Stimulated activated naive CD8-positive, alpha-beta T cell treated with anti-CD3 and anti-CD28 coated beads, Interleukin-15, amount 100 ng/mL, for 72 hours (primary cell): Measurements from ENCODE around the gene CCDC92.
A peak's percentile ranks its signal among the peaks of the same experiment; 100 is the strongest.

ENCODE experiments used
- ATAC-seq: fragments of 150-1000 bp; cut with Tn5 transposase; 2 replicates; pipeline ENCODE4 v1.10.0; 2021; ENCODE audit warnings: mild to moderate bottlenecking, moderate library complexity
- DNase-seq, 2 donors: peaks; one replicate each; pipeline ENCODE4 v3.0.0; 2021 to 2022
- H3K27ac Mint-ChIP-seq, 2 donors: one replicate each; pipeline ENCODE4 v1.8.0; 2022; ENCODE audit warnings: mild to moderate bottlenecking in 2 of 2, mixed read lengths in 2 of 2, moderate library complexity in 2 of 2
- H3K27me3 Mint-ChIP-seq: one replicate; pipeline ENCODE4 v1.8.0; 2022; ENCODE audit warnings: mixed read lengths
- H3K4me1 Mint-ChIP-seq: one replicate; pipeline ENCODE4 v1.8.0; 2022; ENCODE audit warnings: mild to moderate bottlenecking, mixed read lengths
- H3K4me3 Mint-ChIP-seq, 2 donors: one replicate each; pipeline ENCODE4 v1.8.0; 2022; ENCODE audit warnings: mild to moderate bottlenecking in 2 of 2, mixed read lengths in 2 of 2, moderate library complexity in 1 of 2
- H3K9me3 Mint-ChIP-seq, 2 donors: one replicate each; pipeline ENCODE4 v1.8.0; 2022; ENCODE audit warnings: mixed read lengths in 2 of 2

CCDC92 gene

DNA sequence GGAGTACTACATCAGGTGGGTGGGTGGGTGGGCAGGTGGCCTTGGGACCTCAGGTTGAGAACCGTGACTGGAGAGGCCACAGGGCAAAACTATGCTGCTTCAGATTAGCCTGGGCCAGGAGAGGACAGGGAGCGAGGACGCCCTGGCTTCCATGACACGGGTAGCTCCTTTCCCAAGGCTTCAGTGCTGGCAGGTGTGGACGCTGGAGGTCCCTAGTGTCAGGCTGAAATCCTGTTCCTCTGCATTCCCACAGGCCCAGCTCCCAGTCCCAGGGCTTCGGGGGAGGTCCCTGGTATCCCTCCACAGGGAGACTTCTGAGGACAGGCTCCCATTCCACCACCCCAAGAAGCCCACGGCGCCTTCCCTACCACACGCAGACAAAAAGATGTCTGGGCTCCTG is 31.6 kb downstream of the CCDC92 start:
- H3K27me3 Mint-ChIP-seq, result no peaks in the 10 kb centered on the region
- H3K4me1 Mint-ChIP-seq, result peaks cover 31% of the 10 kb centered on the region
- ATAC-seq (no peak), DNase-seq (no peak)
- H3K27ac Mint-ChIP-seq, result no peak overlapping the region
- H3K9me3 Mint-ChIP-seq, result no peaks in the 10 kb centered on the region
- no peak overlapping the region for H3K4me3 Mint-ChIP-seq

DNA sequence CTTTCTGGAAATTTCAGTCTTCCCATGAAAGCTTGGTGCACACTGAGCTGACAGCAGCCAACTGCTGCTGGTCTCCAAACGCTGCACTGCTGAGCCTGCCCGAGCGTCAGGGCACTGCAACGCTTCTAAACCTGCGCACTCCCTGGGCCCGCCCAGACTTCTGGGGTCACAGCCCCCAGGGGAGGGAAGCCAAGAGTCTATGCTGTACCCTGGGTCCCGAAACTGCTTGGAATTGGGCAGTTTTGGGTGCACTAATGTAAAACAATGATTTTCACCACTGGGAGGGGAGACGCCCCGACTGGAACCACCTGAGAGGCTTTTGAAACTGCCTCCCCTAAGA is 32.0 kb downstream of the CCDC92 start:
- no peaks in the 10 kb centered on the region for H3K9me3 Mint-ChIP-seq
- no peaks in the 10 kb centered on the region for H3K27me3 Mint-ChIP-seq
- H3K27ac Mint-ChIP-seq, result no peak overlapping the region
- H3K4me3 Mint-ChIP-seq, result no peak overlapping the region
- no peak for DNase-seq
- peaks cover 31% of the 10 kb centered on the region for H3K4me1 Mint-ChIP-seq
- ATAC-seq, result no peak

DNA sequence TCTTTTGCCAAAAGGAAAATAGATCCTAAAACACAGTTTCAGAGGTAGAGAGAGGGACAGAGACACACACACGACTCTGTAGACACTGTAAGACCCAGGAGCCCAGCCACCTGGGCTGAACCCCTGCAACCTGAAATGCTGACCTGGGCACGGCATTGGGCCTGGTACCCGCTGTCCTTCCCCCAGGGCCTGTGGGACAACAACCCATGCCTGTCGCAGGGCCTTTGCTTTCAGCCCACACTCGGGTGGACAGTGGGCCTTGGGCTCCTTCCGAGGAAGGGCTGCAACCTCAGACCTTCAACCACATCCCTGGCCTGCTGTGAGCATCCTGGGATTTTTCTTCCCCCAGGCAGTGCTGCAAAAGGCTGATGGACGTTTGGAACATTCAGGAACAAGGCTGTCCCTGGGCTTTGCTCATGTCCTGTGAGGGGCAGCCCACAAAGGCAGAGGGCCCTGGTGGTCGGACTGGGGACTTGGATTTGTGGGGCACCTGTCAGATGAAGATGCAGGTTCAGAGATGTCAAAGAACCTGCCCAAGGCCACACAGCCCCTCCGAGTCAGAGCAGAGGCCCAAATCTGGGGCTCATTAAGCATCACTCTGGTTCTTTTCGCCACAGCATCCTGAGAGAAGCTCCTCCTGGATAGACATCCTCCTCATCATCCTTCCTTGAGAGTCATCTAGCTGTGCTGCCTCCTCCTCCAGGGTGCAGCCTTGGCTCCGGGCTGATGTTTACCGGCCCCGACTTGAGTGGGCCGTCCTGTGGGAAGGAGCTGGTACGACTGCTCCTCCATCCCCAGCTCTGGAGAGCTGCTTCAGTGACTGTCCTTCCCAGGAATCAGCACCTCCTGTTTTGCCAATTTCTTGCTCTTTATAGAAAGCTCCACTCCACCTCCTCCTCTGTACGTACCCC is 32.7 kb downstream of the CCDC92 start:
- Mint-ChIP-seq H3K9me3 (no peaks in the 10 kb centered on the region), H3K27me3 (no peaks in the 10 kb centered on the region), H3K27ac (no peak overlapping the region), H3K4me1 (peaks cover 31% of the 10 kb centered on the region), H3K4me3 (no peak overlapping the region)
- DNase-seq (no peak), ATAC-seq (no peak)

- no peaks in the 10 kb centered on the region for H3K27me3 Mint-ChIP-seq
- no peaks in the 10 kb centered on the region for H3K9me3 Mint-ChIP-seq
- H3K4me1 Mint-ChIP-seq, result peaks cover 35% of the 10 kb centered on the region
- DNase-seq (no peak), ATAC-seq (no peak)
- H3K27ac Mint-ChIP-seq, result peak overlapping the region; percentile 48 to 95
- H3K4me3 Mint-ChIP-seq, result peak overlapping the region; percentile 70 to 74
Observed at GRCh38 chr12:123938679-123939480, 33.8 kb downstream of the CCDC92 start.

- peaks cover 9% of the 10 kb centered on the region for H3K27me3 Mint-ChIP-seq
- DNase-seq (peak; percentile 43 to 60), ATAC-seq (peak; percentile 98)
- H3K4me1 Mint-ChIP-seq, result peaks cover 44% of the 10 kb centered on the region
- no peaks in the 10 kb centered on the region for H3K9me3 Mint-ChIP-seq
- H3K27ac Mint-ChIP-seq, result peak overlapping the region; percentile 50 to 95
- peak overlapping the region; percentile 70 to 74 for H3K4me3 Mint-ChIP-seq
Observed at GRCh38 chr12:123937707-123938591, 34.7 kb downstream of the CCDC92 start.

- Mint-ChIP-seq H3K4me1 (peaks cover 52% of the 10 kb centered on the region), H3K9me3 (no peaks in the 10 kb centered on the region), H3K27me3 (peaks cover 13% of the 10 kb centered on the region), H3K4me3 (peak overlapping the region; percentile 70 to 74), H3K27ac (peak overlapping the region; percentile 50 to 95)
- DNase-seq (no peak), ATAC-seq (no peak)
Observed at GRCh38 chr12:123936956-123937706, 35.5 kb downstream of the CCDC92 start.

- Mint-ChIP-seq H3K4me3 (no peak overlapping the region), H3K4me1 (peaks cover 59% of the 10 kb centered on the region), H3K27me3 (peaks cover 18% of the 10 kb centered on the region), H3K27ac (peak overlapping the region; percentile 3 to 45), H3K9me3 (no peaks in the 10 kb centered on the region)
- no peak for ATAC-seq
- no peak for DNase-seq
Observed at GRCh38 chr12:123936471-123936870, 36.2 kb downstream of the CCDC92 start.

DNA sequence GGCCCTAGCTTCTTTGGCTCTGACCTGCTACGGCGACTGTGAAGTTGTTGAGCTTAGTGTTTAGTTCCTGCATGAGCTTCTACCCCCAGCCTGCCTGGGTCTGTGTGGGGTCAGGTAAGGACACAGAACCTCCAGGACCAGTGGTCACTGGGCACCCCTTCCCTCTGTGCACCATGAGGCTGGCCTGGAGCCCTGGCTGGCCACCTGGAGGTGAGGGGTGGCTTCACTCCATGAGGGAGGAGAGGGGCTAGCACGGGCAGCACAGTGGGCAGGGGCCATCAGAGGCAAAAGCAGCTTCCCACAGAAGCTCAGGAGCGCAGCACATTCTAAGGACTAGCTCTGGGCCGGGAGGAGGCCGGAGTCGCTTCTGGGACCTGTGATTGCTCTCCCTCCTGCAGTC is 36.7 kb downstream of the CCDC92 start:
- peaks cover 62% of the 10 kb centered on the region for H3K4me1 Mint-ChIP-seq
- ATAC-seq, result no peak
- no peaks in the 10 kb centered on the region for H3K9me3 Mint-ChIP-seq
- no peak overlapping the region for H3K4me3 Mint-ChIP-seq
- H3K27me3 Mint-ChIP-seq, result peaks cover 20% of the 10 kb centered on the region
- H3K27ac Mint-ChIP-seq, result no peak overlapping the region
- DNase-seq, result no peak

DNA sequence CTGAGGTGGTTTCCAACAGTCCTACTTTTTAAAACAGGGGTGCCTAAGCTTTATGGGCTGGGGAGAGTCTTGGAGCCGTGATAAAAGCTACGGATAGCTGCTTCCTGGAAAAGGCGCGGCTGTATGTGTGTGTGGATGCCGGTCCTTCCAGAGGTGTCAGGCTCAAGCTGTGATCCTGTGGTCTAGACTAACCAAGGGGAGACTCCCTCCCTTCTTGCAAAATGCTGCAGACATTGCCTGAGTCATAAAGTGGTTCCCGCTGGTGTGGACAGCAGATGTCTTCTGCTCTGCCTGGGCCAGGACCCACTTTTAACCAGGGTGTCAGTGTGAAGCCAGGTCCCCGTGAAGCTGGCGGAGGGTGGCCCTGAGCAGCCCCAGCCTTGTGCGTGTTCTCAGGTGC is 37.8 kb downstream of the CCDC92 start:
- Mint-ChIP-seq H3K27me3 (peaks cover 20% of the 10 kb centered on the region), H3K4me1 (peaks cover 61% of the 10 kb centered on the region), H3K27ac (no peak overlapping the region), H3K4me3 (no peak overlapping the region), H3K9me3 (no peaks in the 10 kb centered on the region)
- DNase-seq (no peak), ATAC-seq (no peak)

DNA sequence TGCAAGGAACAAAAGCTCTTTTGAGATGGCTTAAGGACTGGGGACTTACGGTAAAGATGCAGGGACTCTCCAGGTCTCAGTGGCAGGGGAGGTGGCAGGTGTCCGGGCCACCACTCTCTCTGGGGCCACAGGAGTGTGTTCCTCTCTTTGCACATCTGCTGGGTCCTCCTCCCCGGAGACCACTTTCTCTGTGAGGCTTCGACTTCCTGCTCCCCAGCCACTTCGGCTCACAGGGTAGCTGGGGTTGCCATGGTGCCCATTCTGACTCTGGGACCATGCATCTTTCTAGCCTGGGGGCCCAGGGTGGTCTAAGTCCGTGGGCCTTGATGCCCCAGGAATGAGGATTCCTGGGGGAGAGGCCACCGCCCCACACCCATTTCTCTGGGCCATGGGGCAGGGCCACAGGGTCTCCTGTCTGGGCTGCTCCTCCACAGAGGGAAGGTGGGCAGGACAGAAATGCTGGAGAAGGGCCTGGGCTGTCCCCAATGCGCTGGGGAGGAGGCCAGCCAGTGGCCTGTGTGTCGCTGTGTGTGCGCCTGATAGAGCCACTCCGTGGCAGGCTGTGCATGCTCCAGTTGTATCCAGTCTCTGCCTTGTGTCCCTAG is 38.5 kb downstream of the CCDC92 start:
- no peak for ATAC-seq
- Mint-ChIP-seq H3K4me3 (no peak overlapping the region), H3K27me3 (peaks cover 20% of the 10 kb centered on the region), H3K9me3 (no peaks in the 10 kb centered on the region), H3K27ac (no peak overlapping the region), H3K4me1 (peaks cover 62% of the 10 kb centered on the region)
- no peak for DNase-seq

DNA sequence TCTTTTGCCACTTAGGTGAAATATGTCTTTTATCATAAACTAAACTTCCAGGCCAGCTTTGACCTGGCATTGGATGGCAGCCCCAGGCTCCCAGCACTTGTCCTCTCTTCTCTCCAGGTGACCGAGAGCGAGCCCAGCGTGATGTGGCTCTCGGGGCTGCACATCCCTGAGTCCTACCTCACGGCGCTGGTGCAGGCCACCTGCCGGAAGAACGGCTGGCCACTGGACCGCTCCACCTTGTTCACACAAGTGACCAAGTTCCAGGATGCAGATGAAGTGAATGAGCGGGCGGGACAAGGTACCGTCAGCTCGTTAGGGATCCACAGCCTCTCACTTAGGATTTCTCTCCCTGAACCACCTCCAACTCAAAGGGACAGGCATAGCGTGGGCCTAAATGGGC is 39.4 kb downstream of the CCDC92 start:
- Mint-ChIP-seq H3K27ac (no peak overlapping the region), H3K9me3 (no peaks in the 10 kb centered on the region), H3K4me3 (no peak overlapping the region), H3K27me3 (peaks cover 20% of the 10 kb centered on the region), H3K4me1 (peaks cover 60% of the 10 kb centered on the region)
- DNase-seq, result no peak
- no peak for ATAC-seq

DNA sequence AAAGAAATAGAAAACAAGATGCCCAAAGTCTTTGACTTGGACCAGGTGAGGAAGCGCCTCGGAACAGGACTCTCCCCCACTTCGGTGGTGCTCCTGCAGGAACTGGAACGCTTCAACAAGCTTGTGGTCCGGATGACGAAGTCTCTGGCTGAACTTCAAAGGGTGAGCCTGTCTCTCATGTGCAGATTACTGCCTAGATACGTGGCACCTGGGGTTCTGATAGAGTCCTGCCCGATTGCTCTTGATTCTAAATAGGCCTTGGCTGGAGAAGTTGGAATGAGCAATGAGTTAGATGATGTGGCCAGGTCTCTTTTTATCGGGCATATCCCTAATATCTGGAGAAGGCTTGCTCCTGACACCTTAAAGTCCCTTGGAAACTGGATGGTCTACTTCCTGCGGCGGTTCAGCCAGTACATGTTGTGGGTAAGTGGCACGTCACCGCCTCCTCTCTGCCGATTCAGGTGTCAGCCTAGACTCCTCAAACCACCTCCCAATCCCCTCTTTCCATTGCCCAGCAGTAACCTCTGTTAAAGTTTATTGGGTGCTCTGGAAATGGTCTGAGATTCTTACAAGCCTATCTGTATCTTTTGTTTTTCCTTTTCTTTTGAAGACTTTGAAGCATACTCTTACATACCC is 40.8 kb downstream of the CCDC92 start:
- DNase-seq (no peak), ATAC-seq (peak; percentile 61)
- Mint-ChIP-seq H3K27ac (peak overlapping the region in 1 of 2 donors; percentile 44), H3K27me3 (peaks cover 20% of the 10 kb centered on the region), H3K4me3 (peak overlapping the region; percentile 13 to 58), H3K9me3 (no peaks in the 10 kb centered on the region), H3K4me1 (peaks cover 49% of the 10 kb centered on the region)

DNA sequence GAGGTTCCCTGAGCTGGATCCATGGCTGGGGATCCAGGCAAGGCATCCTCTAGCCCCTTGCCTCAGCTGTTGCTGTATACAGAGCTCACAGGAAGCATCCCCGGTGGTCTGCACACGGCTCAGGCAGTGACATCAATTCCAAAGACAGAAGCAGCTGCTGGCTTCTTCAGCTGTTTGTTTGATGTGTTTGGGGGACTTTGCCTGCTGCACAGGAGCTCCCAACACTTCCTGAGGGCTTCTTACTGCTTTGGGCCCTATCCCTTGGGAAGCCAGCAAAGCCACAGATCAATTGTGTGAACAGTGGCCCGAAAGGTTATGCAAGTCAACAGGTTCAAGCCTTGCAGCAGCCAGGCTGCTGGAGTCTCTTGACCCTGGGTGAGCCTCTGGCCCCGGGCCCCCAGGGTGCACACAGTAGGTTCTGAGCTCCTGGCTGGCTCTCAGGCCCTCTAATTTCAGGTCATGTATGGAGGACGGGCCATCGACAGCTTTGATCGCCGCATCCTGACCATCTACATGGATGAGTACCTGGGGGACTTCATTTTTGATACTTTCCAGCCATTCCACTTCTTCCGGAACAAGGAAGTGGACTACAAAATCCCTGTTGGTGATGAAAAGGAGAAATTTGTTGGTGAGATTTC is 42.6 kb downstream of the CCDC92 start:
- H3K9me3 Mint-ChIP-seq, result no peaks in the 10 kb centered on the region
- no peak overlapping the region for H3K27ac Mint-ChIP-seq
- peaks cover 44% of the 10 kb centered on the region for H3K4me1 Mint-ChIP-seq
- ATAC-seq, result no peak
- DNase-seq, result no peak
- peaks cover 20% of the 10 kb centered on the region for H3K27me3 Mint-ChIP-seq
- no peak overlapping the region for H3K4me3 Mint-ChIP-seq

DNA sequence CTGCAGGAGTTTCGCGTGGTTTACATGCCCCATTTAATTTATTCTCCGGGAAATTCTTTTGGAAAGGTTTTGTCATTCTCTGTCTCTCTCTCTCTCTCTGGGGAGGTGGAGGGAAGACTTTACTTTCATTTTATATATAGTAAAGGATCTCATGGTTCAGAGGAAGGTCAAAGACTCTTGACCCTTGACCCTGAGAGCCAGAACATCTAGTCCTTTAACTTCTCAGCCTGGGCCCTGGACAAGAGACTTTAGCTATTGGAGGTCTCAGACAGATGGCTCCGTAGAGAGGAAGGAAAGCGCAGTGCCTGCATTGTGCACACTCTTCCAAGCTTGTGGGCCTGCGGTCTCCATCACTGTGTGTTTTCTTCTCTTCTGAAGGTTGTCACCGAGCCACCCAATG is 43.7 kb downstream of the CCDC92 start:
- H3K27me3 Mint-ChIP-seq, result peaks cover 20% of the 10 kb centered on the region
- DNase-seq (no peak), ATAC-seq (no peak)
- H3K4me1 Mint-ChIP-seq, result peaks cover 40% of the 10 kb centered on the region
- no peak overlapping the region for H3K4me3 Mint-ChIP-seq
- no peak overlapping the region for H3K27ac Mint-ChIP-seq
- no peaks in the 10 kb centered on the region for H3K9me3 Mint-ChIP-seq
